Mesothelial cell of epicardium (in vitro differentiated cells): ENCODE results near the gene TCF20. TPM values are rescaled to one million over a fixed set of nuclear protein-coding genes. Genes with fewer than 3 reads are reported as not detected.

Experiments used
- DNase-seq, 2 experiments: peaks; one replicate each; pipeline ENCODE4 v3.0.0; 2021; ENCODE audit warnings: low spot score in 2 of 2; ENCODE audit not compliant: unreplicated experiment in 2 of 2
- H3K27ac Mint-ChIP-seq: 2 replicates; pipeline ENCODE4 v1.8.0; 2021; ENCODE audit warnings: mixed read lengths
- H3K27me3 Mint-ChIP-seq: 2 replicates; pipeline ENCODE4 v1.8.0; 2021; ENCODE audit warnings: low read depth, mixed read lengths
- H3K36me3 Mint-ChIP-seq: 2 replicates; pipeline ENCODE4 v1.8.0; 2021; ENCODE audit warnings: mixed read lengths
- H3K4me1 Mint-ChIP-seq: 2 replicates; pipeline ENCODE4 v1.8.0; 2021; ENCODE audit warnings: mixed read lengths
- H3K4me3 Mint-ChIP-seq: 2 replicates; pipeline ENCODE4 v1.8.0; 2021; ENCODE audit warnings: mild to moderate bottlenecking, moderate library complexity, mixed read lengths
- H3K9me3 Mint-ChIP-seq: 2 replicates; pipeline ENCODE4 v1.8.0; 2021; ENCODE audit warnings: mixed read lengths
- total RNA-seq: library from RNA; stranded (reverse); gene quantifications from 3 replicates; pipeline ENCODE4 v1.2.1, GENCODE V29; 2021
- TF ChIP-seq, protein P1 (sequence below): fragments of 200-600 bp; sonication (generic); IDR thresholded peaks from one replicate; pipeline ENCODE4 v1.5.0; 2021; ENCODE audit warnings: antibody characterized with exemption; ENCODE audit not compliant: unreplicated experiment

The TCF20 gene
- total RNA-seq, 1 donor from 2014 or later, result 82.2 TPM

DNA sequence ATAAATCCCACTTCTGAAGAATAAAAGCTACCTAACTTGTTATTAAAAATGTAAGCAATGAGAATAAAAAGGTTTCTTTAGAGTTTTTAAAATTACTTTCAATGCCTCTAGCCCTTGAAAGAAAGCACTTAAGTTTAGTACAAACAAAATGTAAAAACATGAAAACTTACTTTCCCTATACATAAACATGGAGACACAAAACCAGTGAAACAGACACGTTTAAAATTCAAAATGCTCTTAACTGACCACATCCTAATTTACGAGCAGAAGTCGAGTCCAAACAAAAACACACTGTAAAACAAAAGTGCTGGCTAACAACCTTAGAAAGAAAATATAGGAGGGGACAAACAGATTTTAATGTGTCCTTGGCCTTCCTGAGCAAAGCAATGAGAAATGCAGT lies 36.6 kb downstream of the TCF20 start:
- H3K27ac Mint-ChIP-seq, result peak overlapping the region; percentile 36
- TF ChIP-seq, protein P1, sequence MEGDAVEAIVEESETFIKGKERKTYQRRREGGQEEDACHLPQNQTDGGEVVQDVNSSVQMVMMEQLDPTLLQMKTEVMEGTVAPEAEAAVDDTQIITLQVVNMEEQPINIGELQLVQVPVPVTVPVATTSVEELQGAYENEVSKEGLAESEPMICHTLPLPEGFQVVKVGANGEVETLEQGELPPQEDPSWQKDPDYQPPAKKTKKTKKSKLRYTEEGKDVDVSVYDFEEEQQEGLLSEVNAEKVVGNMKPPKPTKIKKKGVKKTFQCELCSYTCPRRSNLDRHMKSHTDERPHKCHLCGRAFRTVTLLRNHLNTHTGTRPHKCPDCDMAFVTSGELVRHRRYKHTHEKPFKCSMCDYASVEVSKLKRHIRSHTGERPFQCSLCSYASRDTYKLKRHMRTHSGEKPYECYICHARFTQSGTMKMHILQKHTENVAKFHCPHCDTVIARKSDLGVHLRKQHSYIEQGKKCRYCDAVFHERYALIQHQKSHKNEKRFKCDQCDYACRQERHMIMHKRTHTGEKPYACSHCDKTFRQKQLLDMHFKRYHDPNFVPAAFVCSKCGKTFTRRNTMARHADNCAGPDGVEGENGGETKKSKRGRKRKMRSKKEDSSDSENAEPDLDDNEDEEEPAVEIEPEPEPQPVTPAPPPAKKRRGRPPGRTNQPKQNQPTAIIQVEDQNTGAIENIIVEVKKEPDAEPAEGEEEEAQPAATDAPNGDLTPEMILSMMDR, result no peak
- peaks cover 11% of the 10 kb centered on the region for H3K4me1 Mint-ChIP-seq
- peaks cover 25% of the 10 kb centered on the region for H3K36me3 Mint-ChIP-seq
- H3K9me3 Mint-ChIP-seq, result peaks cover 17% of the 10 kb centered on the region
- no peak overlapping the region for H3K4me3 Mint-ChIP-seq
- H3K27me3 Mint-ChIP-seq, result no peaks in the 10 kb centered on the region
- no peak for DNase-seq

DNA sequence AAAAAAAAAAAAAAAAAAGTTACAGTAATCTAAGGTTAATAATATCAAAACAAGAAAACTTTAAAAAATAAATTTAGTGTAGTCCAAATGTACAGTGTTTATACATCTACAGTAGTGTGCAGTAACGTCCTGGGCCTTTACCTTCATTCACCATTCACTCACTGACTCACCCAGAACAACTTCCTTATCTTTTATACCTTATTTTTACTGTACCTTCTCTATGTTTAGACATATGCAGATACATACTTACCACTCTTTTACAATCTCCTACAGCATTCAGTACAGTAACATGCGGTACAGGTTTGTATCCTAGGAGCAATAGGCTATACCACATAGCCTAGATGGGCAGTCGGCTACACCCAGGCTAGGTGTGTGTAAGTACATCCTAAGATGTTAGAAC lies 38.5 kb downstream of the TCF20 start:
- TF ChIP-seq, protein P1, result no peak
- H3K27ac Mint-ChIP-seq, result no peak overlapping the region
- no peak overlapping the region for H3K4me3 Mint-ChIP-seq
- peaks cover 15% of the 10 kb centered on the region for H3K4me1 Mint-ChIP-seq
- H3K27me3 Mint-ChIP-seq, result no peaks in the 10 kb centered on the region
- no peak for DNase-seq
- peaks cover 8% of the 10 kb centered on the region for H3K36me3 Mint-ChIP-seq
- peaks cover under 1% of the 10 kb centered on the region for H3K9me3 Mint-ChIP-seq

DNA sequence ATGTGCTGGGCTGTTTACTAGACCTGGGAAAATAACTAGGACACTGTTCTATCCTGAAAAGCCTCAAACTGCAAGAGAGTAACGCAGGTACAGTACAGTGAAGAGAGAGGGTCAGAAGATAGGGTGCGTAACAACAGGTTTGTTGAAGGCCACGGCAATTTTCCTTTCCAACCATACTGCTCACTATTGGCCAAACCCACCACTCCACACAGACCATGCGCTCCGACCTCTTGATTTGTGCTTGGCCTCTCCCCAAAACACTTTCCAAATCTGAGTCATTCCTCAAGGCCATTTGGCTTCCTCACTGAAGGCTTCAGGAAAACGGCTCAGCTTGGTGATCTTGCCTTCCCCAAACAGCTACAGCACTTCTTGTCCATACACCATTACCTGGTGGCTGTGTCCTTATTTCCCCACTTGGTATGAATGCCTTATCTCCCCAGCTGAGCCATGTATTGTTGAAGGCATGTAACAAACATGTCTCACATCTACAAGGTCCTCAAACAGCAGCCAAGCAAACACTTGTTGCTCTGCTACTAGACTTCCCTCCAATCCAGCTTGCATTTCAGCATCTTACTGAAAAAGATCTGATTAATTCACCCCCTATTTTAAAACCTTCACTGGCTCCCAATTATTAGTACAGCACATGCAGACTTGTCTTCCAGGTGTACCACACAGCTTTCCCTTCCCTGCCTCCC lies 40.9 kb downstream of the TCF20 start:
- no peak overlapping the region for H3K4me3 Mint-ChIP-seq
- peaks cover 4% of the 10 kb centered on the region for H3K36me3 Mint-ChIP-seq
- no peaks in the 10 kb centered on the region for H3K9me3 Mint-ChIP-seq
- H3K27ac Mint-ChIP-seq, result no peak overlapping the region
- H3K4me1 Mint-ChIP-seq, result peaks cover 10% of the 10 kb centered on the region
- no peak for DNase-seq
- no peaks in the 10 kb centered on the region for H3K27me3 Mint-ChIP-seq
- TF ChIP-seq, protein P1, result no peak

DNA sequence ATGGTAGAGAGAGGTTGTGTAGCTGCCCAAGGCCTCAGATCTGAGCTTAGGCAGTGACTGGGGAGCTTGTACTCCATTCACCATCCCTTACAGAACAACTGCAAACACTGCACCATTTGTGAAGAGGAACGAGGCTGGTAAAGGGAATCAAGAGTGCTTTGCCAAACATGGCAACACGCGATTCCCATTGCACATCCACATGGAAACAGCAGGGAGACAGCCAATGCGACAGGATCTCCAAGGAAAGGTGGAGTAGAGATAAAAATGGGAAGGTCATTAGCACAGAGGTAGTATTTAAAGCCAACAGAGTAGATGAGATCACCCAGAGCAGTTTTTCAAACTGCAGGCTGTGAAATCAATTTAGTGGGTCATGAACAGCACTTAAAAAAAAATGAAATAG lies 42.0 kb downstream of the TCF20 start:
- DNase-seq, result no peak
- H3K36me3 Mint-ChIP-seq, result peaks cover 4% of the 10 kb centered on the region
- no peak overlapping the region for H3K27ac Mint-ChIP-seq
- no peak overlapping the region for H3K4me3 Mint-ChIP-seq
- H3K9me3 Mint-ChIP-seq, result no peaks in the 10 kb centered on the region
- TF ChIP-seq, protein P1, result no peak
- H3K4me1 Mint-ChIP-seq, result peaks cover 8% of the 10 kb centered on the region
- H3K27me3 Mint-ChIP-seq, result no peaks in the 10 kb centered on the region

DNA sequence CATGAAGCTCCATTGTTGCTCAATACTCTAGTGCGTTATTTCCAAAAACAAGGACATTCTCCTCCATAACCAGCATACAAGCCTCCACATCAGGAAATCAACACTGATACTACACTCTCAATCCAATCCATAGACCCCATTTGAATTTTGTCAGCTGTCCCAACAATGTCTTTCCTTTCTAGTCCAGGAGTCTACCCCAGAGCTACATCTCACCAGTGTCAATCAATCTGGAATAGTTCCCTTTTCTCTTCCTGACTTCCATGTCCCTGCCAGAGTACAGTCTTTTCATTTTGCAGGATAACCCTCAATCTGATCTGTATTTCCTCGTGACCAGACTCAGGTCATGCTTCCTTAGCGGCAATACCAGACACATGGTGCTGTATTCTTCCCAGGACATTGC lies 43.0 kb downstream of the TCF20 start:
- H3K36me3 Mint-ChIP-seq, result peaks cover 4% of the 10 kb centered on the region
- no peak overlapping the region for H3K4me3 Mint-ChIP-seq
- TF ChIP-seq, protein P1, result no peak
- no peaks in the 10 kb centered on the region for H3K27me3 Mint-ChIP-seq
- no peak overlapping the region for H3K27ac Mint-ChIP-seq
- peaks cover 8% of the 10 kb centered on the region for H3K4me1 Mint-ChIP-seq
- DNase-seq, result no peak
- H3K9me3 Mint-ChIP-seq, result no peaks in the 10 kb centered on the region
